SK-N-SH (cell line): ENCODE results near the gene PIEZO2. TPM values are rescaled to one million over a fixed set of nuclear protein-coding genes. Genes with fewer than 3 reads are reported as not detected.

Experiments
- CTCF ChIA-PET: fragments of 300-600, 350-600 bp; formaldehyde crosslinking; extraction: SDS; loops from one replicate; lab custom pipeline; 2021; lab: Yijun Ruan, JAX
- POLR2A ChIA-PET: fragments of 350-600 bp; sonication (Branson Sonifier 250); formaldehyde crosslinking; extraction: SDS; loops from one replicate; lab custom pipeline; 2020; ENCODE audit warnings: antibody characterized with exemption, inconsistent platforms; lab: Yijun Ruan, JAX
- DNase-seq: peaks from one replicate; pipeline ENCODE4 v3.0.0; 2012
- H2AFZ ChIP-seq: fragments of 200-600 bp; sonication (generic); 2 replicates; pipeline ENCODE4 v1.8.1; 2016; ENCODE audit warnings: antibody characterized with exemption, mild to moderate bottlenecking, low read depth
- H3F3A ChIP-seq: fragments of 200-600 bp; sonication (generic); replicated peaks from 2 replicates; pipeline ENCODE3; 2016; ENCODE audit warnings: antibody characterized with exemption, mild to moderate bottlenecking; ENCODE audit not compliant: insufficient read depth
- H3K27ac ChIP-seq, 2 experiments: fragments of 200-500 bp in 1 of 2; fragments of 200-600 bp in 1 of 2; sonication (Bioruptor generic) in 1 of 2; sonication (generic), shearing (Covaris generic) in 1 of 2; 2 replicates each; pipeline versions ENCODE4 v1.5.1 to v1.6.1; 2014 to 2016; ENCODE audit warnings: low read depth in 2 of 2, inconsistent platforms in 1 of 2, low read length in 1 of 2, mild to moderate bottlenecking in 1 of 2, mixed read lengths in 1 of 2
- H3K27me3 ChIP-seq: fragments of 200-600 bp; sonication (generic), shearing (Covaris generic); 2 replicates; pipeline ENCODE4 v1.6.1; 2016; ENCODE audit warnings: mixed run types; ENCODE audit not compliant: insufficient read depth
- H3K36me3 ChIP-seq, 2 experiments: fragments of 200-500 bp in 1 of 2; fragments of 200-600 bp in 1 of 2; sonication (Bioruptor generic) in 1 of 2; sonication (generic) in 1 of 2; replicated peaks in 1 of 2; 2 replicates each; pipeline versions ENCODE3 to v1.5.1; 2014 to 2016; ENCODE audit warnings: low read length in 1 of 2, mild to moderate bottlenecking in 1 of 2; ENCODE audit not compliant: insufficient read depth in 2 of 2, control insufficient read depth in 1 of 2
- H3K4me1 ChIP-seq, 2 experiments: fragments of 200-500 bp in 1 of 2; fragments of 200-600 bp in 1 of 2; sonication (Bioruptor generic) in 1 of 2; sonication (generic), shearing (Covaris generic) in 1 of 2; 2 replicates each; pipeline versions ENCODE4 v1.5.1 to v1.6.1; 2014 to 2016; ENCODE audit warnings: low read depth in 1 of 2, low read length in 1 of 2, mixed run types in 1 of 2; ENCODE audit not compliant: insufficient read depth in 2 of 2, control insufficient read depth in 1 of 2
- H3K4me2 ChIP-seq: fragments of 200-600 bp; sonication (generic), shearing (Covaris generic); 2 replicates; pipeline ENCODE4 v1.6.1; 2017; ENCODE audit warnings: mixed run types
- H3K4me3 ChIP-seq, 2 experiments: fragments of 200-500 bp in 1 of 2; fragments of 200-600 bp in 1 of 2; sonication (Bioruptor generic) in 1 of 2; sonication (generic), shearing (Covaris generic) in 1 of 2; 2 replicates each; pipeline versions ENCODE4 v1.5.1 to v1.8.1; 2014 to 2016; ENCODE audit warnings: low read depth in 2 of 2, inconsistent platforms in 1 of 2, low read length in 1 of 2, mild to moderate bottlenecking in 1 of 2, mixed read lengths in 1 of 2, moderate library complexity in 1 of 2
- H3K79me2 ChIP-seq: fragments of 200-600 bp; sonication (generic); 2 replicates; pipeline ENCODE4 v1.8.1; 2017; ENCODE audit warnings: mild to moderate bottlenecking; ENCODE audit not compliant: insufficient read depth
- H3K9ac ChIP-seq: fragments of 200-600 bp; sonication (generic); 2 replicates; pipeline ENCODE4 v1.6.1; 2017; ENCODE audit warnings: mixed run types
- H3K9me2 ChIP-seq: fragments of 200-600 bp; sonication (generic); 2 replicates; pipeline ENCODE4 v1.6.1; 2017; ENCODE audit warnings: mixed run types
- H3K9me3 ChIP-seq: fragments of 200-600 bp; sonication (generic); 2 replicates; pipeline ENCODE4 v1.6.1; 2017; ENCODE audit warnings: mixed run types, mild to moderate bottlenecking, moderate library complexity
- H4K20me1 ChIP-seq: fragments of 200-600 bp; sonication (generic); 2 replicates; pipeline ENCODE4 v1.6.1; 2017; ENCODE audit warnings: mild to moderate bottlenecking, mixed run types; ENCODE audit not compliant: insufficient read depth
- CHD2 ChIP-seq: fragments of 150-350 bp; IDR thresholded peaks from 2 replicates; pipeline ENCODE4 v1.6.1; 2018; ENCODE audit warnings: low read length; ENCODE audit not compliant: partially characterized antibody
- ELF1 ChIP-seq: IDR thresholded peaks from 2 replicates; pipeline ENCODE4 v1.4.0; 2012
- EZH2phosphoT487 ChIP-seq: fragments of 200-600 bp; sonication (generic); IDR thresholded peaks from 2 replicates; pipeline ENCODE4 v1.6.1; 2017; ENCODE audit warnings: low read depth, mixed run types, mild to moderate bottlenecking, antibody characterized with exemption, moderate library complexity, borderline replicate concordance
- FOSL2 ChIP-seq: IDR thresholded peaks from 2 replicates; pipeline ENCODE4 v1.4.0; 2012; ENCODE audit warnings: low read depth, mild to moderate bottlenecking, moderate library complexity, borderline replicate concordance
- FOXM1 ChIP-seq: IDR thresholded peaks from 2 replicates; pipeline ENCODE4 v1.4.0; 2012; ENCODE audit warnings: low read depth, mild to moderate bottlenecking
- GATA2 ChIP-seq: sonication (generic); formaldehyde crosslinking; IDR thresholded peaks from 2 replicates; pipeline ENCODE4 v1.5.0; 2020; ENCODE audit warnings: mild to moderate bottlenecking, missing genetic modification reagents
- MEF2A ChIP-seq: IDR thresholded peaks from 2 replicates; pipeline ENCODE4 v1.4.0; 2012; ENCODE audit warnings: low read depth, borderline replicate concordance
- MXI1 ChIP-seq: IDR thresholded peaks from 2 replicates; pipeline ENCODE4 v1.6.1; 2012; ENCODE audit warnings: mild to moderate bottlenecking, low read depth, low read length, improper control_type of control experiment
- NRF1 ChIP-seq: IDR thresholded peaks from 2 replicates; pipeline ENCODE4 v1.6.1; 2012; ENCODE audit warnings: low read depth, mild to moderate bottlenecking, low read length
- POLR2AphosphoS5 ChIP-seq: IDR thresholded peaks from 2 replicates; pipeline ENCODE4 v1.6.1; 2012; ENCODE audit warnings: low read depth, low read length
- RAD21 ChIP-seq: IDR thresholded peaks from 2 replicates; pipeline ENCODE4 v1.6.1; 2012; ENCODE audit warnings: mild to moderate bottlenecking, low read length
- RXRA ChIP-seq: IDR thresholded peaks from 2 replicates; pipeline ENCODE4 v1.4.0; 2012; ENCODE audit warnings: low read depth, mild to moderate bottlenecking, borderline replicate concordance
- SMC3 ChIP-seq: IDR thresholded peaks from 2 replicates; pipeline ENCODE4 v1.6.1; 2012; ENCODE audit warnings: low read depth, low read length, improper control_type of control experiment
- TAF1 ChIP-seq: IDR thresholded peaks from 2 replicates; pipeline ENCODE4 v1.6.1; 2012; ENCODE audit warnings: low read depth, mild to moderate bottlenecking, low read length, moderate library complexity, borderline replicate concordance
- TCF12 ChIP-seq: IDR thresholded peaks from 2 replicates; pipeline ENCODE4 v1.4.0; 2012
- TEAD4 ChIP-seq: IDR thresholded peaks from 2 replicates; pipeline ENCODE4 v1.4.0; 2012; ENCODE audit warnings: mild to moderate bottlenecking, borderline replicate concordance; ENCODE audit not compliant: insufficient read depth
- WGBS: methylation state at CpG from one replicate; pipeline ENCODE4 v1.1.6; 2017; ENCODE audit warnings: low lambda C conversion rate; 5-methylcytosine and 5-hydroxymethylcytosine counted together
- polyA plus RNA-seq, 3 experiments: library from polyadenylated mRNA; depleted of rRNA; stranded (reverse); fragments of >200 nt; gene quantifications; 2 replicates each; pipeline ENCODE4 v1.2.3, GENCODE V29; 2012
- TF ChIP-seq, protein P1 (sequence below): IDR thresholded peaks from 2 replicates; pipeline ENCODE4 v1.6.1; 2012; ENCODE audit warnings: mild to moderate bottlenecking, low read depth, low read length, moderate library complexity

The PIEZO2 gene
- polyA plus RNA-seq, 1 of the 3 experiments (the other 2 are of a cell fraction): not detected

DNA sequence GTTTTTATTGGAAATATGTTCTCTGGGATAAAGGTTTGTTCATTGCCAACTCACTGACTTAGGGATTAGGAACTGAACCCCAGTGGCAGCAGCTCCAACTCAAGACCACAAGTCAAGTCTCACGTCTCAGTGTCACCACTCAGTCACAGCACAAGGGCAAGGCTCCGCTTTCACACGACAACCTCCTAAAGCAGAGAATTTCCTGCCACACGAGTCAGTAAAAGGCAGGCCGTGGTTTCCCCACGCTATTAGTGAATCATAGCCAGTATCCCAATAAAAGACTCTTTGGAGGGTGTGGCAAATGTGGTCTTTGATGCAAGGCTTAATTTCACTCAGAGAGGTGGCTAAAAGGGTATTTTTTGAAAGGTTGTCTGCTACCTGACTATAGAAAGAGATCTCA, 57.6 kb downstream of the PIEZO2 start:
- H3K4me3 ChIP-seq: no peak overlapping the region
- no peaks in the 10 kb centered on the region for H3K9me3 ChIP-seq
- no peak for DNase-seq
- TF ChIP-seq EZH2phosphoT487: no peak
- TF ChIP-seq MEF2A: no peak
- no peak for TF ChIP-seq TAF1
- no peak for TF ChIP-seq FOXM1
- no peak for TF ChIP-seq MXI1
- TF ChIP-seq, protein P1, sequence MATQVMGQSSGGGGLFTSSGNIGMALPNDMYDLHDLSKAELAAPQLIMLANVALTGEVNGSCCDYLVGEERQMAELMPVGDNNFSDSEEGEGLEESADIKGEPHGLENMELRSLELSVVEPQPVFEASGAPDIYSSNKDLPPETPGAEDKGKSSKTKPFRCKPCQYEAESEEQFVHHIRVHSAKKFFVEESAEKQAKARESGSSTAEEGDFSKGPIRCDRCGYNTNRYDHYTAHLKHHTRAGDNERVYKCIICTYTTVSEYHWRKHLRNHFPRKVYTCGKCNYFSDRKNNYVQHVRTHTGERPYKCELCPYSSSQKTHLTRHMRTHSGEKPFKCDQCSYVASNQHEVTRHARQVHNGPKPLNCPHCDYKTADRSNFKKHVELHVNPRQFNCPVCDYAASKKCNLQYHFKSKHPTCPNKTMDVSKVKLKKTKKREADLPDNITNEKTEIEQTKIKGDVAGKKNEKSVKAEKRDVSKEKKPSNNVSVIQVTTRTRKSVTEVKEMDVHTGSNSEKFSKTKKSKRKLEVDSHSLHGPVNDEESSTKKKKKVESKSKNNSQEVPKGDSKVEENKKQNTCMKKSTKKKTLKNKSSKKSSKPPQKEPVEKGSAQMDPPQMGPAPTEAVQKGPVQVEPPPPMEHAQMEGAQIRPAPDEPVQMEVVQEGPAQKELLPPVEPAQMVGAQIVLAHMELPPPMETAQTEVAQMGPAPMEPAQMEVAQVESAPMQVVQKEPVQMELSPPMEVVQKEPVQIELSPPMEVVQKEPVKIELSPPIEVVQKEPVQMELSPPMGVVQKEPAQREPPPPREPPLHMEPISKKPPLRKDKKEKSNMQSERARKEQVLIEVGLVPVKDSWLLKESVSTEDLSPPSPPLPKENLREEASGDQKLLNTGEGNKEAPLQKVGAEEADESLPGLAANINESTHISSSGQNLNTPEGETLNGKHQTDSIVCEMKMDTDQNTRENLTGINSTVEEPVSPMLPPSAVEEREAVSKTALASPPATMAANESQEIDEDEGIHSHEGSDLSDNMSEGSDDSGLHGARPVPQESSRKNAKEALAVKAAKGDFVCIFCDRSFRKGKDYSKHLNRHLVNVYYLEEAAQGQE: no peak
- TF ChIP-seq GATA2 (CRISPR knock-in tag): no peak
- TF ChIP-seq RAD21: no peak
- no peak for TF ChIP-seq TCF12
- no peak for TF ChIP-seq POLR2AphosphoS5
- no peak for TF ChIP-seq ELF1
- no peak for TF ChIP-seq SMC3
- TF ChIP-seq TEAD4: no peak
- TF ChIP-seq CHD2: no peak
- TF ChIP-seq FOSL2: no peak
- TF ChIP-seq RXRA: no peak
- no peak for TF ChIP-seq NRF1
- 21% methylated on average over 6 of the region's 6 CpGs for WGBS
- ChIA-PET POLR2A (no interaction called here), CTCF (no interaction called here)
- no peaks in the 10 kb centered on the region for H3K9me2 ChIP-seq
- no peaks in the 10 kb centered on the region for H3F3A ChIP-seq
- H3K36me3 ChIP-seq: no peaks in the 10 kb centered on the region
- H3K79me2 ChIP-seq: no peaks in the 10 kb centered on the region
- H3K27ac ChIP-seq: no peak overlapping the region
- H2AFZ ChIP-seq: no peak overlapping the region
- H3K9ac ChIP-seq: no peak overlapping the region
- H3K4me1 ChIP-seq: no peaks in the 10 kb centered on the region
- peaks cover 3% of the 10 kb centered on the region; the same call in 1 of the 2 replicates for H3K27me3 ChIP-seq
- no peak overlapping the region for H3K4me2 ChIP-seq
- no peaks in the 10 kb centered on the region for H4K20me1 ChIP-seq
